Endothelial cell of umbilical vein (primary cell): ENCODE measurements around the gene RASA2. TPM values are rescaled to one million over a fixed set of nuclear protein-coding genes. Genes with fewer than 3 reads are reported as not detected.

Source experiments
- BruUV-seq: library from RNA; stranded (reverse); fragments of 400-500 nt; replicated peaks from 2 replicates; lab custom pipeline; 2021; lab: Mats Ljungman, UMichigan
- CTCF ChIA-PET: fragments of 300-600, 350-600 bp; sonication (Branson Sonifier 250); formaldehyde crosslinking; loops from one replicate; lab custom pipeline; 2021; ENCODE audit warnings: antibody characterized with exemption, inconsistent platforms; lab: Charles Lee
- POLR2A ChIA-PET: fragments of 300-600, 350-600 bp; sonication (Branson Sonifier 250); formaldehyde crosslinking; loops from one replicate; lab custom pipeline; 2021; ENCODE audit warnings: antibody characterized with exemption, inconsistent platforms; lab: Charles Lee
- DNase-seq: peaks from one replicate; pipeline ENCODE4 v3.0.0-alpha.2; 2011; ENCODE audit warnings: low read depth, low spot score
- FAIRE-seq: peaks from 2 replicates; lab custom pipeline; 2011; peaks lifted over from hg19 to GRCh38; lab: Jason Lieb, UNC
- H2AFZ ChIP-seq: 2 replicates; pipeline ENCODE4 v1.6.0; 2012; ENCODE audit warnings: low read depth, low read length, control low read depth, inconsistent platforms
- H3K27ac ChIP-seq: 2 replicates; pipeline ENCODE4 v1.5.1; 2011; ENCODE audit warnings: low read depth, mild to moderate bottlenecking, control low read depth, low read length, moderate library complexity; ENCODE audit not compliant: insufficient read depth
- H3K27me3 ChIP-seq, 2 experiments: 2 replicates each; pipeline versions ENCODE4 v1.6.0 to v1.6.1; 2011; ENCODE audit warnings: low read length in 2 of 2, mixed read lengths in 1 of 2; ENCODE audit not compliant: control insufficient read depth in 2 of 2, insufficient read depth in 2 of 2
- H3K36me3 ChIP-seq, 2 experiments: 2 replicates in 1 of 2; 3 replicates in 1 of 2; pipeline ENCODE4 v1.5.1; 2011; ENCODE audit warnings: low read length in 2 of 2, mild to moderate bottlenecking in 1 of 2, moderate library complexity in 1 of 2; ENCODE audit not compliant: control insufficient read depth in 2 of 2, insufficient read depth in 2 of 2; ENCODE audit errors: extremely low read depth in 1 of 2
- H3K4me1 ChIP-seq: 3 replicates; pipeline ENCODE4 v1.5.1; 2011; ENCODE audit warnings: mild to moderate bottlenecking, low read length; ENCODE audit not compliant: control insufficient read depth, insufficient read depth; ENCODE audit errors: extremely low read depth
- H3K4me2 ChIP-seq: 2 replicates; pipeline ENCODE4 v1.6.1; 2011; ENCODE audit warnings: low read length, control low read depth, mixed read lengths; ENCODE audit not compliant: insufficient read depth
- H3K4me3 ChIP-seq, 3 experiments: fragments of 200-600 bp in 1 of 3; sonication (generic), shearing (Covaris generic) in 1 of 3; replicated peaks in 1 of 3; 2 replicates each; pipeline ENCODE4 v1.5.1; 2011 to 2016; ENCODE audit warnings: control low read depth in 3 of 3, low read length in 3 of 3, mild to moderate bottlenecking in 2 of 3, inconsistent platforms in 1 of 3, low read depth in 1 of 3, moderate library complexity in 1 of 3; ENCODE audit not compliant: insufficient read depth in 1 of 3
- H3K79me2 ChIP-seq: 2 replicates; pipeline ENCODE4 v1.6.0; 2012; ENCODE audit warnings: low read length, inconsistent platforms; ENCODE audit not compliant: control insufficient read depth, insufficient read depth
- H3K9ac ChIP-seq: replicated peaks from 2 replicates; pipeline ENCODE3; 2011; ENCODE audit warnings: low read length, control low read depth; ENCODE audit not compliant: insufficient read depth; ENCODE audit errors: extremely low read depth
- H3K9me1 ChIP-seq: replicated peaks from 3 replicates; pipeline ENCODE4 v1.6.0; 2011; ENCODE audit warnings: mild to moderate bottlenecking, low read length; ENCODE audit not compliant: control insufficient read depth, insufficient read depth; ENCODE audit errors: extremely low read depth
- H3K9me3 ChIP-seq: replicated peaks from 2 replicates; pipeline ENCODE4 v1.5.1; 2012; ENCODE audit warnings: low read length, inconsistent platforms; ENCODE audit not compliant: control insufficient read depth, insufficient read depth
- H4K20me1 ChIP-seq: replicated peaks from 2 replicates; pipeline ENCODE3; 2011; ENCODE audit warnings: mild to moderate bottlenecking, low read length; ENCODE audit not compliant: control insufficient read depth, insufficient read depth; ENCODE audit errors: extremely low read depth
- EZH2 ChIP-seq: IDR thresholded peaks from 2 replicates; pipeline ENCODE4 v1.6.1; 2012; ENCODE audit warnings: borderline replicate concordance, low read depth, mild to moderate bottlenecking, moderate library complexity, low read length, inconsistent platforms; ENCODE audit not compliant: severe bottlenecking
- FOS ChIP-seq: IDR thresholded peaks from 2 replicates; pipeline ENCODE4 v1.6.1; 2011; ENCODE audit warnings: mild to moderate bottlenecking, low read length, moderate library complexity, borderline replicate concordance; ENCODE audit not compliant: insufficient read depth
- GATA2 ChIP-seq: IDR thresholded peaks from 2 replicates; pipeline ENCODE4 v1.7.0; 2011; ENCODE audit warnings: low read depth, mild to moderate bottlenecking, moderate library complexity, mixed read lengths, low read length; ENCODE audit not compliant: insufficient read length, insufficient read depth
- JUN ChIP-seq: IDR thresholded peaks from 2 replicates; pipeline ENCODE4 v1.6.1; 2011; ENCODE audit warnings: borderline replicate concordance, low read depth; ENCODE audit not compliant: insufficient read length, insufficient read depth
- MYC ChIP-seq: IDR thresholded peaks from one replicate; pipeline ENCODE4 v1.6.1; 2011; ENCODE audit warnings: mild to moderate bottlenecking, low read depth, low read length
- POLR2A ChIP-seq: IDR thresholded peaks from 2 replicates; pipeline ENCODE4 v1.6.1; 2012; ENCODE audit warnings: low read depth, mild to moderate bottlenecking, control low read depth, low read length
- POLR2AphosphoS5 ChIP-seq: IDR thresholded peaks from 2 replicates; pipeline ENCODE4 v1.6.1; 2012; ENCODE audit warnings: low read depth, mild to moderate bottlenecking, control low read depth, low read length, moderate library complexity; ENCODE audit not compliant: insufficient read depth
- dilution Hi-C: fragments of 300-500 bp; cut with MboI; formaldehyde crosslinking; loops from one replicate; pipeline ENCODE4 v1.15.0; 2019; ENCODE audit warnings: low sequenced_read_pairs; ENCODE audit not compliant: extremely low pct_ligation_motif_present
- intact Hi-C: fragments of 100-400 bp; cut with micrococcal nuclease; formaldehyde crosslinking; loops from one replicate; pipeline ENCODE4 v1.10.0; 2022
- polyA plus RNA-seq, 4 experiments: library from polyadenylated mRNA; depleted of rRNA in 3 of 4; stranded (reverse) in 3 of 4; unstranded in 1 of 4; fragments of >200 nt; gene quantifications; 2 replicates each; pipeline versions ENCODE4 v1.2.1 to v1.2.3, GENCODE V29; 2011 to 2012; ENCODE audit warnings: missing spikeins in 1 of 4
- total RNA-seq: library from RNA; stranded (reverse); gene quantifications from 2 replicates; pipeline ENCODE4 v1.2.3, GENCODE V29; 2021
- TF ChIP-seq, protein P1 (sequence below), 2 donors: IDR thresholded peaks; 1 replicate in 1 of 2; 2 replicates in 1 of 2; pipeline ENCODE4 v1.5.1; 2011; ENCODE audit warnings: low read length in 2 of 2, mild to moderate bottlenecking in 2 of 2, moderate library complexity in 2 of 2, control low read depth in 1 of 2, inconsistent platforms in 1 of 2, low read depth in 1 of 2; ENCODE audit not compliant: insufficient read depth in 1 of 2; ENCODE audit errors: extremely low read depth in 1 of 2
- TF ChIP-seq, protein P2 (sequence below): IDR thresholded peaks from 2 replicates; pipeline ENCODE4 v1.6.1; 2011; ENCODE audit not compliant: insufficient read depth, insufficient read length

RASA2 gene
- total and polyA plus RNA-seq, 2 donors (not counting 3 experiments of a cell fraction or from before 2014, with no cell fraction given), result 3.1 to 20.2 TPM

DNA sequence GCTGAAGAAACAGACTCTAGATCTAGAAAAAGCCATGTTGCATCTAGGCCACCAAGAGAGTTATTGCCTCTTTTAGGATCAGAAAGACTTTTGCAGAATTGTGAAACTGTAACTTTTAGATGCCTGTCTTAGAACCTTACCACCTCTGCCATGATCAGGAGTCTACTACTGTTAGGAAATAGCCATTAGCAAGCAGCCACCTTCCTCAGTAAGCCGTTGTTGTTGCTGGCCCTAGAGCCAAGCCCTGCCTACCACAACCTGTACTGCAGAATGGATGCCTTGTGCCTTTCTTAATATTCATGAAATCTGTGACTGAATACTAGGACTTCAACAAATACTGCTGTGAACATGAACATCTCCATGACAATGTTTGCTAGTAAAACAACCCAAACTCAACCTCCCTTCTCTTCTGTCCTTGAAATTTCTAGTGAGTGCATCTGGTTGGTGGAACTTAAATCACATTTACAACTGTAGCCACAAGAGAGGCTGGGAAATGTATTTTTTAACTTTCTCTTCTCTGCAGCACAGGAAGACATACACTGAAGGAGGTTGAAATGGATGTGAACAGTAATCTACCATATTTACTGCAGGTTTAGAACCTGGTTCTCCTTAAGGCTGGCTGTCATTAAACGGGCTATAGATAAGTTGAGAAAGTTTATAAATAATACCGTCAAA lies 20.7 kb downstream of the RASA2 start:
- H3K36me3 ChIP-seq, result no peaks in the 10 kb centered on the region
- H3K27ac ChIP-seq, result no peak overlapping the region
- no peak overlapping the region for H3K4me3 ChIP-seq
- DNase-seq (no peak), FAIRE-seq (no peak)
- H3K27me3 ChIP-seq, result no peaks in the 10 kb centered on the region
- dilution Hi-C loops, result no loop called here
- BruUV-seq, result no TSS peak
- H2AFZ ChIP-seq, result no peak overlapping the region
- H4K20me1 ChIP-seq, result peaks cover 18% of the 10 kb centered on the region
- no peaks in the 10 kb centered on the region for H3K9me3 ChIP-seq
- CTCF ChIA-PET, result interaction anchor here (1.2 kb wide), 1 partner anchor 13 kb away, joined by 3 read pairs; no protein-coding TSS in a partner anchor
- no peaks in the 10 kb centered on the region for H3K4me1 ChIP-seq
- H3K4me2 ChIP-seq, result no peak overlapping the region
- peaks cover 3% of the 10 kb centered on the region for H3K9me1 ChIP-seq
- TF ChIP-seq EZH2, result no peak
- TF ChIP-seq, protein P1, sequence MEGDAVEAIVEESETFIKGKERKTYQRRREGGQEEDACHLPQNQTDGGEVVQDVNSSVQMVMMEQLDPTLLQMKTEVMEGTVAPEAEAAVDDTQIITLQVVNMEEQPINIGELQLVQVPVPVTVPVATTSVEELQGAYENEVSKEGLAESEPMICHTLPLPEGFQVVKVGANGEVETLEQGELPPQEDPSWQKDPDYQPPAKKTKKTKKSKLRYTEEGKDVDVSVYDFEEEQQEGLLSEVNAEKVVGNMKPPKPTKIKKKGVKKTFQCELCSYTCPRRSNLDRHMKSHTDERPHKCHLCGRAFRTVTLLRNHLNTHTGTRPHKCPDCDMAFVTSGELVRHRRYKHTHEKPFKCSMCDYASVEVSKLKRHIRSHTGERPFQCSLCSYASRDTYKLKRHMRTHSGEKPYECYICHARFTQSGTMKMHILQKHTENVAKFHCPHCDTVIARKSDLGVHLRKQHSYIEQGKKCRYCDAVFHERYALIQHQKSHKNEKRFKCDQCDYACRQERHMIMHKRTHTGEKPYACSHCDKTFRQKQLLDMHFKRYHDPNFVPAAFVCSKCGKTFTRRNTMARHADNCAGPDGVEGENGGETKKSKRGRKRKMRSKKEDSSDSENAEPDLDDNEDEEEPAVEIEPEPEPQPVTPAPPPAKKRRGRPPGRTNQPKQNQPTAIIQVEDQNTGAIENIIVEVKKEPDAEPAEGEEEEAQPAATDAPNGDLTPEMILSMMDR (IDR thresholded peaks at IDR 0.05; ENCODE audit: extremely low read depth in 1 of 2, insufficient read depth in 1 of 2, low read depth in 1 of 2, low read length in 2 of 2), result no peak
- no peak for TF ChIP-seq MYC
- TF ChIP-seq POLR2AphosphoS5, result no peak
- TF ChIP-seq GATA2, result no peak
- TF ChIP-seq, protein P2, sequence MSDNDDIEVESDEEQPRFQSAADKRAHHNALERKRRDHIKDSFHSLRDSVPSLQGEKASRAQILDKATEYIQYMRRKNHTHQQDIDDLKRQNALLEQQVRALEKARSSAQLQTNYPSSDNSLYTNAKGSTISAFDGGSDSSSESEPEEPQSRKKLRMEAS, result no peak
- no peak for TF ChIP-seq POLR2A
- no peak for TF ChIP-seq FOS
- TF ChIP-seq JUN, result no peak
- H3K79me2 ChIP-seq, result peaks cover 96% of the 10 kb centered on the region
- H3K9ac ChIP-seq, result no peak overlapping the region
- POLR2A ChIA-PET, result no interaction called here
- intact Hi-C loops, result loop anchor here (2.0 kb wide), 1 partner anchor 15 kb away; no protein-coding TSS in a partner anchor
